GM04504 (cell line): ENCODE data around the gene HIPK4.
"Not testable (repeated sequence)": the region's sequence is repeated elsewhere in the genome, so short reads cannot be mapped to it uniquely, and the experiment has no call there.

Source experiments
- DNase-seq: peaks from one replicate; pipeline ENCODE4 v3.0.0-alpha.2; 2012; ENCODE audit warnings: low read depth

Gene HIPK4

GRCh38 chr19:40416918-40417642 lies 27.1 kb upstream of the HIPK4 start:
- no peak for DNase-seq

GRCh38 chr19:40415768-40416167 lies 25.8 kb upstream of the HIPK4 start:
- DNase-seq: no peak

- DNase-seq: no peak
Observed at GRCh38 chr19:40414542-40415535, 24.9 kb upstream of the HIPK4 start.

GRCh38 chr19:40413291-40413845 lies 23.4 kb upstream of the HIPK4 start, which contains the start of gene PRX:
TSS of gene PRX (minus strand) at chr19:40413378. CDS start at chr19:40407932, 5,446 bp downstream.
- DNase-seq: no peak

GRCh38 chr19:40412866-40413265 lies 22.9 kb upstream of the HIPK4 start:
- no peak for DNase-seq

GRCh38 chr19:40411958-40412499 lies 22.0 kb upstream of the HIPK4 start:
- DNase-seq: no peak

GRCh38 chr19:40411125-40411842 lies 21.3 kb upstream of the HIPK4 start:
- no peak for DNase-seq

GRCh38 chr19:40410030-40410389 lies 20.0 kb upstream of the HIPK4 start:
- no peak for DNase-seq

- DNase-seq: not testable (repeated sequence)
Observed at GRCh38 chr19:40408598-40408925, 18.6 kb upstream of the HIPK4 start.

GRCh38 chr19:40407714-40408597 lies 18.0 kb upstream of the HIPK4 start:
- DNase-seq: no peak

GRCh38 chr19:40403262-40403984 lies 13.4 kb upstream of the HIPK4 start:
- DNase-seq: peak; percentile 59

- DNase-seq: no peak
Observed at GRCh38 chr19:40400559-40400958, 10.6 kb upstream of the HIPK4 start.

- DNase-seq: no peak
Observed at GRCh38 chr19:40398417-40399131, 8.6 kb upstream of the HIPK4 start.

GRCh38 chr19:40397568-40397906 lies 7.6 kb upstream of the HIPK4 start:
- DNase-seq: no peak

GRCh38 chr19:40396886-40397567 lies 7.0 kb upstream of the HIPK4 start:
- no peak for DNase-seq

GRCh38 chr19:40395956-40396355 lies 6.0 kb upstream of the HIPK4 start:
- DNase-seq: no peak

GRCh38 chr19:40394816-40395210 lies 4.8 kb upstream of the HIPK4 start:
- DNase-seq: no peak

- DNase-seq: no peak
Observed at GRCh38 chr19:40393894-40394815, 4.2 kb upstream of the HIPK4 start.
